Measurements from ENCODE around the gene DEFB110.

The DEFB110 gene

DNA sequence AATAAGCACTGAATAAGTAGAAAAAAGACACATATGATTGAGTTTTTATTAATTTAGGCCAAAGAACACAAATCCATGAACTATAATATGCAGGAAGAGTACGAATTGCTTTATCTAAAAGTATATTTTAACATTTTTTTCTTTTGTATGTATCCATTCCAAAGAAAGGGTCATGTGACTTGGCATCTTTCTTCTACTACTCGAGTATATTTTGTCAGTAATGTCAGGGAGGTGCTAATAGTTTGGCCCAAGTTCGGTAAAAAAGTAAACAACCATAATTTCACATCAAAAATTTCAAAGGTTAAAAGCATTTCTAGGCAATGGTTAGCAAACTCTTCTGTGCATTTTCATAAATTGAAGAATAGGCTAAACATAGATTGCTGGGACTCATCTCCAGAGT lies 18.7 kb downstream of the DEFB110 start:
- TF ChIP-seq REST (IDR thresholded peaks at IDR 0.05; ENCODE audit: insufficient read depth in 1 of 2, low read depth in 2 of 2, low read length in 2 of 2) (no peak), FOXP2 (optimal IDR thresholded peaks at IDR 0.05; ENCODE audit: borderline replicate concordance, extremely low read depth, extremely low read length, insufficient read depth) (no peak), SIN3A (IDR thresholded peaks at IDR 0.05; ENCODE audit: borderline replicate concordance, insufficient read depth, low read length) (no peak), POLR2AphosphoS5 (IDR thresholded peaks at IDR 0.05; ENCODE audit: low read depth, low read length) (no peak), TAF1 (IDR thresholded peaks at IDR 0.05; ENCODE audit: borderline replicate concordance, insufficient read depth, low read length) (no peak)

- no peak for TF ChIP-seq TAF1 (IDR thresholded peaks at IDR 0.05; ENCODE audit: borderline replicate concordance, insufficient read depth, low read length)
- TF ChIP-seq POLR2AphosphoS5 (IDR thresholded peaks at IDR 0.05; ENCODE audit: low read depth, low read length): no peak
- TF ChIP-seq SIN3A (IDR thresholded peaks at IDR 0.05; ENCODE audit: borderline replicate concordance, insufficient read depth, low read length): no peak
- no peak for TF ChIP-seq REST (IDR thresholded peaks at IDR 0.05; ENCODE audit: insufficient read depth in 1 of 2, low read depth in 2 of 2, low read length in 2 of 2)
- TF ChIP-seq FOXP2 (optimal IDR thresholded peaks at IDR 0.05; ENCODE audit: borderline replicate concordance, extremely low read depth, extremely low read length, insufficient read depth): no peak
Observed at GRCh38 chr6:49995278-49995677, 26.5 kb downstream of the DEFB110 start.

- TF ChIP-seq POLR2AphosphoS5 (IDR thresholded peaks at IDR 0.05; ENCODE audit: low read depth, low read length) (no peak), REST (IDR thresholded peaks at IDR 0.05; ENCODE audit: insufficient read depth in 1 of 2, low read depth in 2 of 2, low read length in 2 of 2) (no peak), FOXP2 (optimal IDR thresholded peaks at IDR 0.05; ENCODE audit: borderline replicate concordance, extremely low read depth, extremely low read length, insufficient read depth) (no peak), SIN3A (IDR thresholded peaks at IDR 0.05; ENCODE audit: borderline replicate concordance, insufficient read depth, low read length) (no peak), TAF1 (IDR thresholded peaks at IDR 0.05; ENCODE audit: borderline replicate concordance, insufficient read depth, low read length) (no peak)
Observed at GRCh38 chr6:49988900-49989299, 32.9 kb downstream of the DEFB110 start.

DNA sequence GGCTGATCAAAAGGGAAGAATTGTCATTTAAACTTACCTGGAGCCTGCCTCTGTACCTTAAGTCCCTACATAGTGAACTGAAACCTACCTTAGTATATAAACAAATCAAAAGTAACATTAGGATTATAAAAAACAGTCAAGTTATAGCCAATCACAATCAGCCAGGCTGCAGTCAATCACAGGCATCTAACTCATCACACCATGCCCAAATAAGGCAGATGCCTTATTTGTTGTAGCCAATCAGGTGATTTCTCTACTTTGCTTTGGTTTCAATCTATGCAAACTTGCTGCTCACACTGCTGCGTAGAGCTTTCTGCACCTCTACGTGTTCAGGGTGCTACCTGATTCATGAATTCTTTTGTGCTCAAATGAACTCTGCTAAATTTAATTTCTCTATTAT lies 34.0 kb downstream of the DEFB110 start:
- no peak for TF ChIP-seq FOXP2 (optimal IDR thresholded peaks at IDR 0.05; ENCODE audit: borderline replicate concordance, extremely low read depth, extremely low read length, insufficient read depth)
- TF ChIP-seq REST (IDR thresholded peaks at IDR 0.05; ENCODE audit: insufficient read depth in 1 of 2, low read depth in 2 of 2, low read length in 2 of 2): no peak
- no peak for TF ChIP-seq TAF1 (IDR thresholded peaks at IDR 0.05; ENCODE audit: borderline replicate concordance, insufficient read depth, low read length)
- no peak for TF ChIP-seq POLR2AphosphoS5 (IDR thresholded peaks at IDR 0.05; ENCODE audit: low read depth, low read length)
- no peak for TF ChIP-seq SIN3A (IDR thresholded peaks at IDR 0.05; ENCODE audit: borderline replicate concordance, insufficient read depth, low read length)

- TF ChIP-seq FOXP2 (optimal IDR thresholded peaks at IDR 0.05; ENCODE audit: borderline replicate concordance, extremely low read depth, extremely low read length, insufficient read depth): no peak
- no peak for TF ChIP-seq TAF1 (IDR thresholded peaks at IDR 0.05; ENCODE audit: borderline replicate concordance, insufficient read depth, low read length)
- TF ChIP-seq REST (IDR thresholded peaks at IDR 0.05; ENCODE audit: insufficient read depth in 1 of 2, low read depth in 2 of 2, low read length in 2 of 2): no peak
- no peak for TF ChIP-seq SIN3A (IDR thresholded peaks at IDR 0.05; ENCODE audit: borderline replicate concordance, insufficient read depth, low read length)
- TF ChIP-seq POLR2AphosphoS5 (IDR thresholded peaks at IDR 0.05; ENCODE audit: low read depth, low read length): no peak
Observed at GRCh38 chr6:49986551-49986950, 35.2 kb downstream of the DEFB110 start.
